HG03039 (cell line): ENCODE results near the gene AGPAT1.
"Not testable (repeated sequence)": the region's sequence is repeated elsewhere in the genome, so short reads cannot be mapped to it uniquely, and the experiment has no call there.

Source experiments
- ATAC-seq: cut with Tn5 transposase; IDR thresholded peaks from one replicate; pipeline ENCODE4 v1.9.1; 2021; ENCODE audit warnings: mild to moderate bottlenecking, moderate library complexity; ENCODE audit not compliant: unreplicated experiment

Gene AGPAT1

DNA sequence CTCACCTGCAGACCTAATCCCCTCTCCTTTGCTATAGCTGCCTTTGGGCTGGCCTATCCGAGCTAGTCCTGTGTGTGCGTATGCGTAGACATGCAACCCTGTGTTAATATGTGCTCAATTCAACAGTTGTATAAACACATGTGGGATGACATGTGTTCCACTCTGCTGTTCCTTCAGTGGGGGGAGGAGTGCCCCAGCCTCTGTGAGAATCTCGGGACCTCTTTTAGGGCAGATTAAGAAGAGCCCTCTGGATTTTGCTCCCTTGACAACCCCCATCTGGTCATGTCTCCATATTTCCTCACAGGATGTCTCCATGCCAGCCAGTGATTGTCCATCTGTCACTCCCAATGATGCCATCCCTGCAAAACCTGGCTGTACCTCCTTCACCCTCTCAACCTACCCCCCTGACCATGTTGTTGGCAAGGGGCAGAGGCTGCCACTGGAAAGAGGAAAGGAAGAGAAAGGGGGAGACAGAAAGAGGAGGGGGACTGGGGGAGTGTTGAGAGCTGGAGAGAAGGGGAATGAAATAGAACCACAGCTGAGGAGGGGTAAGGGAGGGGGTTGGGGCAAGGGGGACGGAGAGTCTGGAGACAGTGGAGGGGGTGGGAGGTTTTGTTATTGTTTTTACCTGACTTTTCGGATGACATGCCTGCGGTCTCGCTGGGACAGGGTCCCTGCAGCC is 24.6 kb downstream of the AGPAT1 start:
- no peak for ATAC-seq

- ATAC-seq: no peak
Observed at GRCh38 chr6:32149932-32150870, 25.7 kb downstream of the AGPAT1 start.

GRCh38 chr6:32149092-32149755 is 26.7 kb downstream of the AGPAT1 start:
- ATAC-seq: no peak

DNA sequence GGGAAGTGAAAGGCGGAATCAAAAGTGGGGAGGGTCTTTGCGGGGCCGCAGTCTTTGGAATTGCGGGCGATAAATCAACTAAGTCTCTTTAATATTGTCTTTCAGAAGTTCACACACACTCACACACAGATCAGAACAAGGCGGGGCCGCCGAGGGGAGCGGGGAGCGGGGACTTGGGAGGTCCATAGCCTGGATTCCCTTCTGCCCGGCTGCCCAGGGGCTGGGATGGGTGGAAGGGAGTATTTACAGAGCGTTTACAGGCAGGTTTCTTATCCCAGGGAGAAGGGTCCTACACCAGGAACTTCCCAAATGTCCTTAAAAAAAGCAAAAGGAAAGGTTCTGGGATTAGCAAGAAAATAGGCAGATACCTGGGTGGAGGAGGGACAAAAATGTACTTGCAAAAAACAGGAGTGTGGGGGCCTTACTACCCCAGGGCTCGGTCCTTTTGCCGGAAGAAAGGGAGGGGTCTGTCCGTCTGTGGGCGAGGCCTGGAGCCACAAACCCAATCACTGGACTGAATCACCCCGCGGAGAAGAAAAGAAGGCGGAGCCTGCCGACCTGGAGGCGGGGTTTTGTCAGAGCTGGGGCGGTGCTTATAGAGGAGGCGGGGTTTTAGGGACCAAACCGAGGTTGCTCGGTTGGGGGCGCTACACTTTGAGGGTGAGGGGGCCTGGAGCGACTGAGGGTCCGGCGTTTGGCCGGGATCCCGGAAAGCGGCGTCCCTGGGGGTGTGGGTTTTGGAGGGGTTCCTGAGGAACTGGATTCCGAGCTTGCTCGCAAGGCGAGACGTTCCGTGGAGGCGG is 27.4 kb downstream of the AGPAT1 start:
- no peak for ATAC-seq

DNA sequence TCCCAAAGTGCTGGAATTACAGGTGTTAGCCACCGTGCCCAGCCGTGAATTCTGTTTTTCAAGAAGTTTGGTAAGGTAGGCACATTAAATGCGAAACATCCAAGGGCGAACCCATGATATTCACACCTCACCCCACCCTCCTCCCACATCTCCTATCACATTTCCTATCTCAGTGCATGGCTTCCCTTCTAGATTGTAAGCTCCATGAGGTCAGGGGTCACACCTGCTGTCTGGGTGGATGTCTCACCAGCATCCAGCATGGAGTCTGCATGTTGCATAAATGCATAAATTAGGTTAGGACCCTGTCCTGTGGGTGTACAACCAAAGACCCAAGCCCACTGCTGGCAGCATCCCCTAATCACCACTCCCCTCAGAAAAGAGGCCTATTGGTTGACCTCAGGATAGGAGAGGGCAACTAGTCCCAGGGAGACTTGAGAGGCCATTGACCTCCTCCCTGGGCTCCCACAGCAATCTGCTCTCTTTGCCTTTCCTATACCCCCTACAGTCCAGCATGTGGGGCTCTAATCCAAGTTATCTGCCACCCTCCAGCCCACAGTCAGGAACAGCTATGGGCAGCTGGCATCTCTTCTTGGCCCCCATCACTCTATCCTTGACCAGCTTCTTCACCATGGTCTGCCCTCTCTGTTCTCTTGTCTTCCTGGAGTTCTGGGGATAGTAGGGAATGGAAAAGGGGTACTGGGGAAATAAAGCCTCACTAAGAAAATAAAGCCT is 28.3 kb downstream of the AGPAT1 start:
- no peak for ATAC-seq

DNA sequence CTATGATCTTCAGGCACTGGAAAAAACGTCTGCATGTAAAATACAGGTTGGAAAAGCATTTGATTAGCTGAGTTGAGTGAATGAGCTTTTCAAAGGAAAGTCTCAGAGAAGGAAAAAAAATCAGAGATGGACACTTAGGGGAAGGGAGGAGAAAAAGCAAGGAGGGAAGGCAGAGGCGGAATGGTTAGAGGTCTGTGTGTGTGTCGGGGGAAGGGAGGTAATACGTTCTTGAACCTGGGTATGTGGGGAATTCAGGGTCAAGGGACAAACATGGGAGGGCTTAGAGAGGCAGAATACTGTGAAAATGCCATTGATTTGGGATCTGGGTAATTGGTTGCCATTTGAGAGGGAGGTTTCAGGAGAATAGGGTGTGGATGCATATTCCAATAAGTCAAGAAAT is 29.2 kb downstream of the AGPAT1 start:
- no peak for ATAC-seq

- ATAC-seq: no peak
Observed at GRCh38 chr6:32146287-32146686, 29.6 kb downstream of the AGPAT1 start.

GRCh38 chr6:32144238-32144637 is 31.6 kb downstream of the AGPAT1 start:
- not testable (repeated sequence) for ATAC-seq

DNA sequence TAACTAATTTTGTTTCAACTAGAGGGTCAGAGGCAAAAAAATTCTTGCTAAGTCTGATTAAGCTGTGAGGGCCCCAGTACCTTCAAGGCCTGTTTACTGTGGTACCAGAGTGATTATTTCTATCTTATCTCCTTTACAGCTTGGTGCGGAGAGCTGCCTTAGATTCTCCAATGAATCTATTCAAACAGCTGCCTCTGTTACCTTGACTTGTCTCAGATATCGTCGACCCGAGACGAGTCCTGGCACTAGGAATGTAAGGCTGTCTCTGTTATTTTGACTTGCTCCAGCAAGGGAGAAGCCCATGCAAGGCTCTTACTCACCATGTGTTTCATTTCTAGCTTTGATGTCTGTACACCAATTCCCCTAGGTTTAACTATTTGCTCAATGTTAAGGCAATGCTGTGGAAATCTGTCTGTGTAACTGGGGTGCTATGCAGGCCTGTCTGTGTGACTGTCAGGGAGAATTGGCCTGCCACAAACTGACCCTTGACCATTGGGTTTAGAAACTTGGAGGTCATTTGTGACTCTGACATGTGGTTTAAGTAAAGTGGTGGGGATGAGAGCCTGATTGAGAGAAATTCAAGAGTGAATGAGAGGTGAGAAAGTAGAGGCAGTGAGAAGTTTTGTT is 35.4 kb downstream of the AGPAT1 start:
- no peak for ATAC-seq

DNA sequence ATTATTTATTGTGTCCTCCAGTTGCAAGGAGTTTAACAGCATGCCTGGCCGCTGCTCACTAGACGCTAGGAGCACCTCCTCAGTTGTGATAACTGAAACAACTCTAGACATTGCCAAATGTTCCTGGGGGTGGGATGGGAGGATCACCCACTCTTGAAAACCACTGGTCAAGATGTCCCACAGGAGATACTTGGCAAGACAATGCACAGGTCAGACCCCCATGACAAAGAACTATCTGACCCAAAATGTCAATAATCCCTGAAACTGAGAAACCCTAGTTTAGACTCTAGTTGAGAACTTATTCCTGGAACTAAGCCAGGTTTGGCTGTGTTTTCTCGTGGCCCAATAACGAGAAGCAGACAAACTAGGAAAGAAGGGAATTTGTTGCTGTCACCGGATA is 36.3 kb downstream of the AGPAT1 start:
- no peak for ATAC-seq

DNA sequence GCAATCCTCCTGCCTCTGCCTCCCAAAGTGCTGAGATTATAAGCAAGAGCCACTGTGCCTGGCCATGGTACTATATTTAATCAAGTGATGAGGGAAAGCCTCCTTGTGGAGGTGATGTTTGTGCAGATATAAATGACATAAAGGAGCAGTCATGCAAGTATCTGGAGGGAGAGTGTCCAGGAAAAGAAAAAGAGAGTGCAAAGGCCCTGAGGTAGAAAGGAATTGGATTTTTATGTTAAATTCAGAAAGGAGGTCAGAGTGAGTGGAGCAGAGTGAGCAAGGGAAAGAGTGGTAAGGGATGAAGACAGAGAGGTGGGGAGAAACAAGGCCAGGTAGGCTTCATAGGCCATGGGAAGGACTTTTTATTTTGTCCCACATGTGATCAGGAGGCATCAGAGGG is 38.4 kb downstream of the AGPAT1 start:
- no peak for ATAC-seq

DNA sequence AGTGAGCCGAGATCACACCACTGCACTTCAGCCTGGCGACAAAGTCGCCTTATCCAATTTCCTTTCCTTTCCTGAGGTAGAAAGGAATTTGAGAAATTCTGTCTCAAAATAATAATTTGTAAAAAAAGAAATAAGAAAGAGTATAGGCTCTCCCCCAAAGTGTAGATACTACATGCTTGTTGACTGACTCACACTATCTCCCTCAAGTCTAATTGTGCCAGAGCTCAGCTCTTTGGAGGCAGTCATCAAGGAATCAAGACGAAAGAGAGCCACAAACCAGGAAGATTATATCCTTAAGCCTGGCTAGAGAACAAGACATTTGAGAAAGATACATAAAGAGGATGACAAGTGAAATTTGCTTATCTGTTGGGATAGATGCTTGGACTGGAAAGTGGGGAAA is 42.1 kb downstream of the AGPAT1 start:
- ATAC-seq: no peak

- ATAC-seq: no peak
Observed at GRCh38 chr6:32132110-32132509, 43.8 kb downstream of the AGPAT1 start.

GRCh38 chr6:32131439-32131948 is 44.4 kb downstream of the AGPAT1 start:
- no peak for ATAC-seq

DNA sequence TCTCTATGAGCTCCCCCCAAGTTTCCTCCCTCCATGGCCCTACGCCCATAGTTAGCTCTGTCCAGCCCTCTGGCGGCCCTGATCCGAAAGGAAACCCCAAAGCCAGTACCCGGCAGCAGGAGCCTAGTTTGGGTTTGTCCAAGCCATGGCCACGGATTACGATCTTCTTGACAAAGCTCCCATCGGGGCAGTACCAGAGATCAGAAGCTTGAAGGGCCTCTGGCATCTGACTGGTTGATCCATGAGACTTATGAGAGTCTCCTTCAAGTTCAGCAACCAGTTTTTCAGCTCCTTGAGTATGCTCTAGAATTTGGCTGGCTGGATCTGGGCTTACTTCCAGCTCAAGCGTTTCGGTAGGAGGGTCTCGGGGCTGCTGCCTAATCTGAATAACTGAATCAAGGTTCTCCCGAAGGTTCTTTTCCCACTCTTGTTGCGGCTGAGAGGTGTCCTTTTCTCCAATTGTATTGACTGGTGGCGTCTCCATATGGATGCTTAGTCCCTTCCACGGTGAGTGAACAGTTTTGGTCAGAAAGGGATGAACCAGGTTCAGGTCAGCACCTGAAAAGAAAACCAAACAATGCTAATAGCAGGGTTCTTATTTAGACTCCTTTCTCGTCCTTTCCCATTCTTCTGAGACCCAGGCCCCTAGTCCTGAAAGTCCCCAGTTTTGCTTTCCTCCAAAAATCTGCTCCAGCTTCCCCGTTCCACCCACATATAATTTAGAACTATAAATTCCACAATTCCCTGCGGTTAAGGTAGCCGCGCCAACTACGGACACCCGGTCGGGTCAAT is 46.4 kb downstream of the AGPAT1 start:
- no peak for ATAC-seq

GRCh38 chr6:32128751-32129296 is 47.1 kb downstream of the AGPAT1 start:
- ATAC-seq: no peak

GRCh38 chr6:32127717-32128592 is 47.9 kb downstream of the AGPAT1 start, which contains the start of gene ATF6B:
Gene ATF6B (minus strand): TSS chr6:32128246. CDS start chr6:32128207, 39 bp downstream.
- peak; percentile 81 for ATAC-seq
